Fibroblast of mammary gland (primary cell): ENCODE data around the gene SPPL3.

ENCODE experiments used
- DNase-seq: peaks from one replicate; pipeline ENCODE4 v3.0.0-alpha.2; 2010; ENCODE audit warnings: low read depth
- H3K4me3 ChIP-seq: 2 replicates; pipeline ENCODE4 v1.5.1; 2011; ENCODE audit warnings: low read depth, mild to moderate bottlenecking, low read length, moderate library complexity; ENCODE audit not compliant: control insufficient read depth
- TF ChIP-seq, protein P1 (sequence below): conservative IDR thresholded peaks from 2 replicates; pipeline ENCODE4 v1.5.1; 2011; ENCODE audit warnings: low read depth, low read length, inconsistent platforms; ENCODE audit not compliant: control insufficient read depth, insufficient read depth

Gene SPPL3

DNA sequence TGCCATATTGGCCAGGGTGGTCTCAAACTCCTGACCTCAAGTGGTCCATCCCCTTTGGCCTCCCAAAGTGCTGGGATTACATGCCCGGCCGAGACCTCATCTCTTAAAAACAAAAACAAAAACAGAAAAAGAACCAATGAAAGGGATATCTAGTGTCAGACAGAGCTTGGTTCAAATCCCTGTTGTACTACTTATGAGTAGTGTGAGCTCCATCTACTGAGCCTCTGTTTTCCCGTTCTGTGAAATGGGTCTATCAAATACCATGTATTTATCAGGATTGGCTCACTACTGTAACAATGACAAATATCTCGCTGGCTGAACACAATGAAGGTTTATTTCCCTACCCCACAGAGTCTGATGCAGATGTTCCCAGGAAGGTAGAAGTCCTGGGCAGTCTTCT is 37.3 kb upstream of the SPPL3 start:
- TF ChIP-seq, protein P1, sequence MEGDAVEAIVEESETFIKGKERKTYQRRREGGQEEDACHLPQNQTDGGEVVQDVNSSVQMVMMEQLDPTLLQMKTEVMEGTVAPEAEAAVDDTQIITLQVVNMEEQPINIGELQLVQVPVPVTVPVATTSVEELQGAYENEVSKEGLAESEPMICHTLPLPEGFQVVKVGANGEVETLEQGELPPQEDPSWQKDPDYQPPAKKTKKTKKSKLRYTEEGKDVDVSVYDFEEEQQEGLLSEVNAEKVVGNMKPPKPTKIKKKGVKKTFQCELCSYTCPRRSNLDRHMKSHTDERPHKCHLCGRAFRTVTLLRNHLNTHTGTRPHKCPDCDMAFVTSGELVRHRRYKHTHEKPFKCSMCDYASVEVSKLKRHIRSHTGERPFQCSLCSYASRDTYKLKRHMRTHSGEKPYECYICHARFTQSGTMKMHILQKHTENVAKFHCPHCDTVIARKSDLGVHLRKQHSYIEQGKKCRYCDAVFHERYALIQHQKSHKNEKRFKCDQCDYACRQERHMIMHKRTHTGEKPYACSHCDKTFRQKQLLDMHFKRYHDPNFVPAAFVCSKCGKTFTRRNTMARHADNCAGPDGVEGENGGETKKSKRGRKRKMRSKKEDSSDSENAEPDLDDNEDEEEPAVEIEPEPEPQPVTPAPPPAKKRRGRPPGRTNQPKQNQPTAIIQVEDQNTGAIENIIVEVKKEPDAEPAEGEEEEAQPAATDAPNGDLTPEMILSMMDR = no peak
- H3K4me3 ChIP-seq = no peak overlapping the region
- no peak for DNase-seq

DNA sequence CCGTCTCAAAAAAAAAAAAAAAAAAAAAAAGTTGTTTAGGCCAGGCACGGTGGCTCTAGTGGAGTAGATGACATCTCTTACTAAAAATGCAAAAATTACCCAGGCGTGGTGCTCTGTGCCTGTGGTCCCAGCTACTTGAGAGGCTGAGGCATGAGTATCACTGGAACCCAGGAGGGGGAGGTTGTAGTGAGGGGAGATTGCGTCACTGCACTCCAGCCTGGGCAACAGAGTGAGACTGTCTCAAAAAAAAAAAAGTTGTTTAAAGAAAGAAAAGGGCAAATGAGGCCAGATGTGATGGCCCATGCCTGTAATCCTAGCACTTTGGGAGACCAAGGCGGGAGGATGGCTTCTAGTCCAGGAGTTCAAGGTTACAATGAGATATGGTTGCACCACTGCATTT is 36.6 kb upstream of the SPPL3 start:
- no peak overlapping the region for H3K4me3 ChIP-seq
- peak; percentile 31 for DNase-seq
- TF ChIP-seq, protein P1 = no peak

DNA sequence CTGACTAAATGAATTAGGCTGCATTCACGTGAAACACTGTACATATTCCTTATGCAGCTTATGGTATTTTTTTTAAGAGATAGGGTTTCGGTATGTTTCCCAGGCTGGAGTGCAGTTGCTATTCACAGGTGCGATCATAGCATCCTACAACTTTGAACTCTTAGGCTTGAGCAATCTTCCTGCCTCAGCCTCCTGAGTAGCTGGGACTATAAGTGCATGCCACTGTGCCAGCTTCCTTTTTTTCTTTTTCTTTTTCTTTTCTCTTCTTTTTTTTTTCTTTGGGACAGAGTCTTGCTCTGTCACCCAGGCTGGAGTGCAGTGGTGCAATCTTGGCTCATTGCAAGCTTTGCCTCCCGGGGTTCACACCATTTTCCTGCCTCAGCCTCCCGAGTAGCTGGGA is 35.8 kb upstream of the SPPL3 start:
- no peak overlapping the region for H3K4me3 ChIP-seq
- TF ChIP-seq, protein P1 = no peak
- DNase-seq = no peak

DNA sequence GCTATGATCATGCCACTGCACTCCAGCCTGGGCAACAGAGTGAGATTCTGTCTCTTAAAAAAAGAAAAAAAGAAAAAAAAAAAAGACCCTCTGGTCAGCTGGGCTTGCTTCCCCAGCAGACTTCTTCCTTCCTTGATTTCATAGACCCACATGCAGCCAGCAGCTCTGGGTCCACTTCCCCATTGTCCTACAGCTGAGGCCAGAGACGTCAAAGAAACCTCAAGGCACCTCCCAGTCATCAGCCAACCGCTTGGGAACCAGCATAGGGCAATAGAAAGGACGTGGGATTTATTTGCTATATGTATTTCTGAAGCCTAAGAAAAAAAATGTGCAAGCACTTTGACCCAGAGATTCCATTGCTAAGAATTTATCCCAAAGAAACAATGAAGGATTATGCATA is 35.4 kb upstream of the SPPL3 start:
- no peak for DNase-seq
- no peak overlapping the region for H3K4me3 ChIP-seq
- TF ChIP-seq, protein P1 = no peak

DNA sequence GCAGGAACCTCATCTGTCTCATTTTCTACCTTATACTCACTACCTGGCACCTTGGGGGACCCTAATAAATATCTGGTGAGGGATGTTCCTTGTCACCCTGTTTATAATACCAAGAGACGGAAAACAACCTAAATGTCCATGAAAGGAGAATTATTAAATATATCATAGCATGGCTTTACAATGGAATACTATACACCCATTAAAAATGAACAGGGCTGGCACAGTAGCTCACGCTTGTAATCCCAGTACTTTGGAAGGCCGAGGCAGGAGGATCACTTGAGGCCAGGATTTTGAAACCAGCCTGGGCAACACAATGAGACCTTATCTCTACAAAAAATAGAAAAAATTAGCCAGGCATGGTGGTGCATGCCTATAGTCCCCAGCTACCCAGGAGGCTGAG is 34.3 kb upstream of the SPPL3 start:
- no peak for DNase-seq
- TF ChIP-seq, protein P1 = no peak
- H3K4me3 ChIP-seq = no peak overlapping the region

DNA sequence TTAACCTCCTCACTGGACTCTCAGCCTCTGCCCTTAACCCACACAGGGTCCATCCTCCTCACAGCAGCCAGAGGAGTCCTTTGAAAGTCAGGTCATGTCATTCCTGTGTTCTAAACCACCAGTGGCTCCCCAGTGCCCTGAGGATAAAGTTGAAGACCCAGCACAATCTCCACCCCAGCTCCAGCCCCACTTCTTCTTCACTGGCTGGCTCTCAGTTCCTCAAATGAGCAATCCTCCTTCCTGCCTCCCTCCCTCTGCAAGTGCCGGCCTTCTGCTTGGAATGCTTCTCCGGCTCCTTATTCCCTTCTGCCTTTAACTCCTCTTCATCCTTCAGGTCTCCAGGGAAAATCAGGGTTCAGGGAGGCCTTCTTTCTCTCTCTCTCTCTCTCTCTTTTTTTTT is 32.0 kb upstream of the SPPL3 start:
- DNase-seq = no peak

More for the DNA sequence above, 32.0 kb upstream of the SPPL3 start:
- no peak overlapping the region for H3K4me3 ChIP-seq
- TF ChIP-seq, protein P1 = no peak
